HepG2 (cell line): Measurements from ENCODE around the gene IGFLR1. TPM values are rescaled to one million over a fixed set of nuclear protein-coding genes. Genes with fewer than 3 reads are reported as not detected.

Experiments
- ATM ChIP-seq: fragments of 450-650 bp; IDR thresholded peaks from 2 replicates; pipeline ENCODE4 v1.7.1; 2017; ENCODE audit warnings: mild to moderate bottlenecking, borderline replicate concordance
- BRF2 ChIP-seq: sonication (generic); formaldehyde crosslinking; IDR thresholded peaks from 2 replicates; pipeline ENCODE4 v1.8.1; 2022; ENCODE audit warnings: mild to moderate bottlenecking, missing genetic modification reagents
- CSRNP2 ChIP-seq: sonication (generic); formaldehyde crosslinking; conservative IDR thresholded peaks from 2 replicates; pipeline ENCODE4 v1.8.0; 2022; ENCODE audit warnings: low read depth, missing genetic modification reagents
- E2F2 ChIP-seq: sonication (generic); formaldehyde crosslinking; IDR thresholded peaks from 2 replicates; pipeline ENCODE4 v1.4.0; 2020; ENCODE audit warnings: missing genetic modification reagents, borderline replicate concordance
- HNRNPLL ChIP-seq: fragments of 200-400 bp; formaldehyde crosslinking; IDR thresholded peaks from 2 replicates; pipeline ENCODE4 v1.6.1; 2017; ENCODE audit warnings: mild to moderate bottlenecking, low read depth, low read length; ENCODE audit not compliant: poor library complexity, severe bottlenecking
- KLF15 ChIP-seq: sonication (generic); formaldehyde crosslinking; IDR thresholded peaks from 2 replicates; pipeline ENCODE4 v1.8.1; 2023; ENCODE audit warnings: borderline replicate concordance, mild to moderate bottlenecking, inconsistent platforms, missing genetic modification reagents, mixed read lengths
- NFATC3 ChIP-seq: sonication (generic); formaldehyde crosslinking; IDR thresholded peaks from 2 replicates; pipeline ENCODE4 v1.5.1; 2020; ENCODE audit warnings: mild to moderate bottlenecking, missing genetic modification reagents
- NFE2L1 ChIP-seq: sonication (generic); formaldehyde crosslinking; IDR thresholded peaks from 2 replicates; pipeline ENCODE4 v1.4.0; 2020; ENCODE audit warnings: missing genetic modification reagents, mild to moderate bottlenecking, borderline replicate concordance
- NFKBIZ ChIP-seq: IDR thresholded peaks from 2 replicates; pipeline ENCODE4 v1.6.1; 2018; ENCODE audit warnings: missing genetic modification reagents, missing compliant biosample characterization
- NFYB ChIP-seq: sonication (generic); formaldehyde crosslinking; IDR thresholded peaks from 2 replicates; pipeline ENCODE4 v1.4.0; 2020; ENCODE audit warnings: missing genetic modification reagents
- PPARG ChIP-seq: conservative IDR thresholded peaks from 2 replicates; pipeline ENCODE4 v1.6.1; 2016; ENCODE audit warnings: missing biosample characterization, missing genetic modification reagents
- THAP7 ChIP-seq: sonication (generic); formaldehyde crosslinking; IDR thresholded peaks from 2 replicates; pipeline ENCODE4 v1.8.1; 2023; ENCODE audit warnings: mild to moderate bottlenecking, missing genetic modification reagents
- TP53 ChIP-seq: sonication (generic); formaldehyde crosslinking; conservative IDR thresholded peaks from 2 replicates; pipeline ENCODE4 v1.4.0; 2020; ENCODE audit warnings: missing genetic modification reagents
- ZBTB8A ChIP-seq: sonication (generic); formaldehyde crosslinking; IDR thresholded peaks from 2 replicates; pipeline ENCODE4 v1.4.0; 2020; ENCODE audit warnings: mild to moderate bottlenecking, low read depth, missing genetic modification reagents, borderline replicate concordance
- ZNF138 ChIP-seq: sonication (generic); formaldehyde crosslinking; IDR thresholded peaks from 2 replicates; pipeline ENCODE4 v1.5.0; 2020; ENCODE audit warnings: mild to moderate bottlenecking, low read depth, missing genetic modification reagents
- ZNF142 ChIP-seq: sonication (generic); formaldehyde crosslinking; IDR thresholded peaks from 2 replicates; pipeline ENCODE4 v1.4.0; 2020; ENCODE audit warnings: missing genetic modification reagents
- ZNF331 ChIP-seq: sonication (generic); formaldehyde crosslinking; IDR thresholded peaks from 2 replicates; pipeline ENCODE4 v1.4.0; 2020; ENCODE audit warnings: missing genetic modification reagents
- polyA plus RNA-seq, 8 experiments: library from polyadenylated mRNA; depleted of rRNA in 3 of 8; stranded (reverse) in 7 of 8; unstranded in 1 of 8; fragments of >200 nt; fragmentation: Illumina TruSeq in 4 of 8; extraction: Trizol in 4 of 8; gene quantifications; 2 replicates each; pipeline versions ENCODE4 v1.2.1 to v1.2.3, GENCODE V29; 2011 to 2016; ENCODE audit warnings: low read depth in 4 of 8, missing spikeins in 1 of 8, mixed read lengths in 1 of 8; ENCODE audit not compliant: insufficient read depth in 1 of 8
- total RNA-seq, 5 experiments: library from RNA; depleted of rRNA; stranded (reverse); fragments of >200 nt; fragmentation: Illumina TruSeq; extraction: Trizol; gene quantifications; 2 replicates each; pipeline ENCODE4 v1.2.3, GENCODE V29; 2016; ENCODE audit warnings: low read depth in 1 of 5

Gene IGFLR1
- total and polyA plus RNA-seq, 2 of the 13 experiments (the other 11 are each of a cell fraction or from before 2014, with no cell fraction given) = 5.4 to 8.9 TPM

GRCh38 chr19:35740423-35741202, 1.6 kb downstream of the IGFLR1 start (continued):
- TF ChIP-seq PPARG (peak; percentile 17; the same call in 1 of the 2 replicates), HNRNPLL (peak; percentile 96), NFATC3 (CRISPR knock-in tag) (peak; percentile 38; the same call in 1 of the 2 replicates), NFE2L1 (CRISPR knock-in tag) (peak; percentile 68; the same call in 1 of the 2 replicates), ZNF138 (CRISPR knock-in tag) (0 out of 2 replicates have a peak, but pooled peaks have one; percentile 76), ZNF142 (CRISPR knock-in tag) (no peak), THAP7 (peak; percentile 82; the same call in 1 of the 2 replicates), ZNF331 (CRISPR knock-in tag) (peak; percentile 46), CSRNP2 (CRISPR knock-in tag) (no peak), NFYB (CRISPR knock-in tag) (peak; percentile 88), KLF15 (CRISPR knock-in tag) (0 out of 2 replicates have a peak, but pooled peaks have one; percentile 73), ZBTB8A (CRISPR knock-in tag) (no peak), E2F2 (CRISPR knock-in tag) (no peak), TP53 (CRISPR knock-in tag) (no peak), BRF2 (CRISPR knock-in tag) (no peak; the same call in 1 of the 2 replicates), NFKBIZ (CRISPR knock-in tag) (no peak), ATM (no peak)
